ENCODE results near the gene EGFL6. TPM values are rescaled to one million over a fixed set of nuclear protein-coding genes. Genes with fewer than 3 reads are reported as not detected.

The EGFL6 gene
- total and polyA plus RNA-seq, 4 donors: 0.02 to 0.23 TPM; not detected in 2

DNA sequence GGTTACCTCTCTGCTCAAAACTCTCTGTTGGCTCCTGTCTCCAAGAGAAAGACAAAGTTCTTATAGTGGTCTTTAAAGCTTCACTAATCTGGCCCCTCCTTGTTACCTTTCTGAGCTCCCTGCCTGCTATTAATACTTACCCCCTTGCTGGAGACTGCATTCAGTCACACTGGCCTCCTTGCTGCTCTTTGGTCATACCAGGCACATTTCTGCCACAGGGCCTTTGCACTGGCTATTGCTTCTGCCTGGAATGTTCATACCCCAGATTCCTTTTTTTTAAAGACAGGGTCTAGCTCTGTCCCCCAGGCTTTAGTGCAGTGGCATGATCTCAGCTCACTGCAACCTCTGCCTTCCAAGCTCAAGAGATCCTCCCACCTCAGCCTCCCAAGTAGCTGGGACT lies 103.6 kb downstream of the EGFL6 start:
- Histone ChIP-seq H3K27me3 (ENCODE audit: control insufficient read depth in 4 of 4, insufficient read depth in 4 of 4, low read length in 3 of 4) (no peaks in the 10 kb centered on the region), H3K9ac (ENCODE audit: low read depth in 1 of 2, low read length in 2 of 2) (no peak overlapping the region), H3K4me1 (ENCODE audit: control insufficient read depth in 4 of 4, insufficient read depth in 4 of 4, low read length in 3 of 4) (no peaks in the 10 kb centered on the region), H3K4me3 (ENCODE audit: low read depth in 1 of 3, low read length in 3 of 3) (no peak overlapping the region), H3K9me3 (ENCODE audit: control insufficient read depth in 4 of 4, low read length in 3 of 4) (peaks cover 0 to 3% (median 0%) of the 10 kb centered on the region in 4 donors), H3K36me3 (ENCODE audit: control insufficient read depth in 4 of 4, insufficient read depth in 3 of 4, low read depth in 1 of 4, low read length in 3 of 4) (no peaks in the 10 kb centered on the region), H3K27ac (ENCODE audit: low read depth in 1 of 2, low read length in 2 of 2) (no peak overlapping the region)
- DNase-seq (ENCODE audit: low spot score): no peak
- TF ChIP-seq GABPA (IDR thresholded peaks at IDR 0.05 in 1 of 2, conservative IDR thresholded peaks at IDR 0.05 in 1 of 2) (no peak), EGR1 (IDR thresholded peaks at IDR 0.05; ENCODE audit: low read depth in 2 of 2) (no peak), FOXA1 (IDR thresholded peaks at IDR 0.05) (no peak), YY1 (IDR thresholded peaks at IDR 0.05) (no peak), RXRA (IDR thresholded peaks at IDR 0.05) (no peak), RAD21 (IDR thresholded peaks at IDR 0.05) (no peak), REST (IDR thresholded peaks at IDR 0.05) (no peak), NR2F2 (IDR thresholded peaks at IDR 0.05) (no peak), HNF4G (IDR thresholded peaks at IDR 0.05) (no peak), ZBTB33 (IDR thresholded peaks at IDR 0.05) (no peak)
- TF ChIP-seq, protein P1, sequence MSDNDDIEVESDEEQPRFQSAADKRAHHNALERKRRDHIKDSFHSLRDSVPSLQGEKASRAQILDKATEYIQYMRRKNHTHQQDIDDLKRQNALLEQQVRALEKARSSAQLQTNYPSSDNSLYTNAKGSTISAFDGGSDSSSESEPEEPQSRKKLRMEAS (IDR thresholded peaks at IDR 0.05): no peak
- TF ChIP-seq, protein P2, sequence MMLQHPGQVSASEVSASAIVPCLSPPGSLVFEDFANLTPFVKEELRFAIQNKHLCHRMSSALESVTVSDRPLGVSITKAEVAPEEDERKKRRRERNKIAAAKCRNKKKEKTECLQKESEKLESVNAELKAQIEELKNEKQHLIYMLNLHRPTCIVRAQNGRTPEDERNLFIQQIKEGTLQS (IDR thresholded peaks at IDR 0.05): no peak

DNA sequence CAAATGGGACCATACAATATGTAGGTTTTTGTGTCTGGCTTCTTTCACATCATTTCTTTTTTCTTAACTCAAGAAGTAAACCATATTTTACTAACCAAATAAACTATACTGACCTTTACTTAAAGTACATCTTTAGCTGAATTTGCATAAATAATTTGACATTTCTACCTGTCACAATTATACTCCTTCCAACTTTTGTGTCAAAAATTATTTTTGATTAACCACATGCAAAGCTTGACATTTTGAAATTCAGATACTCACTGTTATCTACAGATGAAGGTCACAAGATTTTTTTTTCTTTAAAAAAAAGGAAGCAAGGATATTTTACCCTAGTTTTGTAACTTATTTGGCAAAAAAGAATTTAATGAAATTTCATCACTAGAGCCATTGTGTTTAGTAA lies 107.5 kb downstream of the EGFL6 start:
- no peak for DNase-seq (ENCODE audit: low spot score)
- Histone ChIP-seq H3K27ac (ENCODE audit: low read depth in 1 of 2, low read length in 2 of 2) (no peak overlapping the region), H3K9ac (ENCODE audit: low read depth in 1 of 2, low read length in 2 of 2) (no peak overlapping the region), H3K4me3 (ENCODE audit: low read depth in 1 of 3, low read length in 3 of 3) (no peak overlapping the region), H3K9me3 (ENCODE audit: control insufficient read depth in 4 of 4, low read length in 3 of 4) (peaks cover 0 to 3% (median 0%) of the 10 kb centered on the region in 4 donors), H3K27me3 (ENCODE audit: control insufficient read depth in 4 of 4, insufficient read depth in 4 of 4, low read length in 3 of 4) (peaks cover 0 to 2% (median 0%) of the 10 kb centered on the region in 4 donors), H3K36me3 (ENCODE audit: control insufficient read depth in 4 of 4, insufficient read depth in 3 of 4, low read depth in 1 of 4, low read length in 3 of 4) (no peaks in the 10 kb centered on the region), H3K4me1 (ENCODE audit: control insufficient read depth in 4 of 4, insufficient read depth in 4 of 4, low read length in 3 of 4) (no peaks in the 10 kb centered on the region)
- TF ChIP-seq ZBTB33 (IDR thresholded peaks at IDR 0.05) (no peak), RAD21 (IDR thresholded peaks at IDR 0.05) (no peak), JUND (IDR thresholded peaks at IDR 0.05) (no peak), NR2F2 (IDR thresholded peaks at IDR 0.05) (no peak), FOXA1 (IDR thresholded peaks at IDR 0.05) (no peak), EGR1 (IDR thresholded peaks at IDR 0.05; ENCODE audit: low read depth in 2 of 2) (no peak), YY1 (IDR thresholded peaks at IDR 0.05) (no peak), HNF4G (IDR thresholded peaks at IDR 0.05) (no peak), REST (IDR thresholded peaks at IDR 0.05) (no peak), SP1 (IDR thresholded peaks at IDR 0.05) (no peak), TAF1 (conservative IDR thresholded peaks at IDR 0.05) (no peak), FOXA2 (IDR thresholded peaks at IDR 0.05) (no peak), GABPA (IDR thresholded peaks at IDR 0.05 in 1 of 2, conservative IDR thresholded peaks at IDR 0.05 in 1 of 2) (no peak), RXRA (IDR thresholded peaks at IDR 0.05) (no peak)
- TF ChIP-seq, protein P1 (IDR thresholded peaks at IDR 0.05): no peak
- TF ChIP-seq, protein P3, sequence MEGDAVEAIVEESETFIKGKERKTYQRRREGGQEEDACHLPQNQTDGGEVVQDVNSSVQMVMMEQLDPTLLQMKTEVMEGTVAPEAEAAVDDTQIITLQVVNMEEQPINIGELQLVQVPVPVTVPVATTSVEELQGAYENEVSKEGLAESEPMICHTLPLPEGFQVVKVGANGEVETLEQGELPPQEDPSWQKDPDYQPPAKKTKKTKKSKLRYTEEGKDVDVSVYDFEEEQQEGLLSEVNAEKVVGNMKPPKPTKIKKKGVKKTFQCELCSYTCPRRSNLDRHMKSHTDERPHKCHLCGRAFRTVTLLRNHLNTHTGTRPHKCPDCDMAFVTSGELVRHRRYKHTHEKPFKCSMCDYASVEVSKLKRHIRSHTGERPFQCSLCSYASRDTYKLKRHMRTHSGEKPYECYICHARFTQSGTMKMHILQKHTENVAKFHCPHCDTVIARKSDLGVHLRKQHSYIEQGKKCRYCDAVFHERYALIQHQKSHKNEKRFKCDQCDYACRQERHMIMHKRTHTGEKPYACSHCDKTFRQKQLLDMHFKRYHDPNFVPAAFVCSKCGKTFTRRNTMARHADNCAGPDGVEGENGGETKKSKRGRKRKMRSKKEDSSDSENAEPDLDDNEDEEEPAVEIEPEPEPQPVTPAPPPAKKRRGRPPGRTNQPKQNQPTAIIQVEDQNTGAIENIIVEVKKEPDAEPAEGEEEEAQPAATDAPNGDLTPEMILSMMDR (IDR thresholded peaks at IDR 0.05; ENCODE audit: low read depth, low read length, missing input control): no peak
- TF ChIP-seq, protein P2 (IDR thresholded peaks at IDR 0.05): no peak
